Liver (tissue), 3 donors: ENCODE data around the gene RSPO4.

Experiments used
- GABPA ChIP-seq, 2 donors: IDR thresholded peaks in 1 of 2; conservative IDR thresholded peaks in 1 of 2; 2 replicates each; pipeline ENCODE4 v1.6.1; 2016; ENCODE audit warnings: antibody characterized with exemption in 2 of 2, mild to moderate bottlenecking in 1 of 2, moderate library complexity in 1 of 2
- HNF4G ChIP-seq: IDR thresholded peaks from 2 replicates; pipeline ENCODE4 v1.6.1; 2016; ENCODE audit warnings: antibody characterized with exemption
- MAX ChIP-seq: IDR thresholded peaks from 2 replicates; pipeline ENCODE4 v1.6.1; 2016; ENCODE audit warnings: antibody characterized with exemption
- NR2F2 ChIP-seq: IDR thresholded peaks from 2 replicates; pipeline ENCODE4 v1.6.1; 2016; ENCODE audit warnings: antibody characterized with exemption
- RAD21 ChIP-seq, 2 donors: IDR thresholded peaks; 2 replicates each; pipeline ENCODE4 v1.6.1; 2016; ENCODE audit warnings: antibody characterized with exemption in 2 of 2, mild to moderate bottlenecking in 2 of 2
- SP1 ChIP-seq: IDR thresholded peaks from 2 replicates; pipeline ENCODE4 v1.6.1; 2018; ENCODE audit warnings: antibody characterized with exemption, mild to moderate bottlenecking
- TAF1 ChIP-seq: conservative IDR thresholded peaks from 2 replicates; pipeline ENCODE4 v1.6.1; 2016; ENCODE audit warnings: antibody characterized with exemption, mild to moderate bottlenecking
- YY1 ChIP-seq: IDR thresholded peaks from 2 replicates; pipeline ENCODE4 v1.6.1; 2016; ENCODE audit warnings: antibody characterized with exemption, mild to moderate bottlenecking
- TF ChIP-seq, protein P1 (sequence below): fragments of 150-350 bp; IDR thresholded peaks from 2 replicates; pipeline ENCODE4 v1.5.1; 2017; ENCODE audit warnings: improper control_type of control experiment, low read depth, low read length; ENCODE audit not compliant: missing input control
- TF ChIP-seq, protein P2 (sequence below): IDR thresholded peaks from 2 replicates; pipeline ENCODE4 v1.6.1; 2016; ENCODE audit warnings: antibody characterized with exemption, mild to moderate bottlenecking
- donor health status: healthy.
- donor health status: healthy.

- TF ChIP-seq TAF1 = no peak
- no peak for TF ChIP-seq GABPA (IDR thresholded peaks at IDR 0.05 in 1 of 2, conservative IDR thresholded peaks at IDR 0.05 in 1 of 2)
- TF ChIP-seq SP1 = no peak
- TF ChIP-seq, protein P1, sequence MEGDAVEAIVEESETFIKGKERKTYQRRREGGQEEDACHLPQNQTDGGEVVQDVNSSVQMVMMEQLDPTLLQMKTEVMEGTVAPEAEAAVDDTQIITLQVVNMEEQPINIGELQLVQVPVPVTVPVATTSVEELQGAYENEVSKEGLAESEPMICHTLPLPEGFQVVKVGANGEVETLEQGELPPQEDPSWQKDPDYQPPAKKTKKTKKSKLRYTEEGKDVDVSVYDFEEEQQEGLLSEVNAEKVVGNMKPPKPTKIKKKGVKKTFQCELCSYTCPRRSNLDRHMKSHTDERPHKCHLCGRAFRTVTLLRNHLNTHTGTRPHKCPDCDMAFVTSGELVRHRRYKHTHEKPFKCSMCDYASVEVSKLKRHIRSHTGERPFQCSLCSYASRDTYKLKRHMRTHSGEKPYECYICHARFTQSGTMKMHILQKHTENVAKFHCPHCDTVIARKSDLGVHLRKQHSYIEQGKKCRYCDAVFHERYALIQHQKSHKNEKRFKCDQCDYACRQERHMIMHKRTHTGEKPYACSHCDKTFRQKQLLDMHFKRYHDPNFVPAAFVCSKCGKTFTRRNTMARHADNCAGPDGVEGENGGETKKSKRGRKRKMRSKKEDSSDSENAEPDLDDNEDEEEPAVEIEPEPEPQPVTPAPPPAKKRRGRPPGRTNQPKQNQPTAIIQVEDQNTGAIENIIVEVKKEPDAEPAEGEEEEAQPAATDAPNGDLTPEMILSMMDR = no peak
- TF ChIP-seq, protein P2, sequence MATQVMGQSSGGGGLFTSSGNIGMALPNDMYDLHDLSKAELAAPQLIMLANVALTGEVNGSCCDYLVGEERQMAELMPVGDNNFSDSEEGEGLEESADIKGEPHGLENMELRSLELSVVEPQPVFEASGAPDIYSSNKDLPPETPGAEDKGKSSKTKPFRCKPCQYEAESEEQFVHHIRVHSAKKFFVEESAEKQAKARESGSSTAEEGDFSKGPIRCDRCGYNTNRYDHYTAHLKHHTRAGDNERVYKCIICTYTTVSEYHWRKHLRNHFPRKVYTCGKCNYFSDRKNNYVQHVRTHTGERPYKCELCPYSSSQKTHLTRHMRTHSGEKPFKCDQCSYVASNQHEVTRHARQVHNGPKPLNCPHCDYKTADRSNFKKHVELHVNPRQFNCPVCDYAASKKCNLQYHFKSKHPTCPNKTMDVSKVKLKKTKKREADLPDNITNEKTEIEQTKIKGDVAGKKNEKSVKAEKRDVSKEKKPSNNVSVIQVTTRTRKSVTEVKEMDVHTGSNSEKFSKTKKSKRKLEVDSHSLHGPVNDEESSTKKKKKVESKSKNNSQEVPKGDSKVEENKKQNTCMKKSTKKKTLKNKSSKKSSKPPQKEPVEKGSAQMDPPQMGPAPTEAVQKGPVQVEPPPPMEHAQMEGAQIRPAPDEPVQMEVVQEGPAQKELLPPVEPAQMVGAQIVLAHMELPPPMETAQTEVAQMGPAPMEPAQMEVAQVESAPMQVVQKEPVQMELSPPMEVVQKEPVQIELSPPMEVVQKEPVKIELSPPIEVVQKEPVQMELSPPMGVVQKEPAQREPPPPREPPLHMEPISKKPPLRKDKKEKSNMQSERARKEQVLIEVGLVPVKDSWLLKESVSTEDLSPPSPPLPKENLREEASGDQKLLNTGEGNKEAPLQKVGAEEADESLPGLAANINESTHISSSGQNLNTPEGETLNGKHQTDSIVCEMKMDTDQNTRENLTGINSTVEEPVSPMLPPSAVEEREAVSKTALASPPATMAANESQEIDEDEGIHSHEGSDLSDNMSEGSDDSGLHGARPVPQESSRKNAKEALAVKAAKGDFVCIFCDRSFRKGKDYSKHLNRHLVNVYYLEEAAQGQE = no peak
- TF ChIP-seq MAX = no peak
- TF ChIP-seq HNF4G = no peak
- no peak for TF ChIP-seq RAD21 (IDR thresholded peaks at IDR 0.05)
- no peak for TF ChIP-seq YY1
- no peak for TF ChIP-seq NR2F2
These were observed 47.0 kb downstream of the RSPO4 start for GRCh38 chr20:955111-955510.
